ENCODE measurements around the gene HSD17B2.

The HSD17B2 gene

DNA sequence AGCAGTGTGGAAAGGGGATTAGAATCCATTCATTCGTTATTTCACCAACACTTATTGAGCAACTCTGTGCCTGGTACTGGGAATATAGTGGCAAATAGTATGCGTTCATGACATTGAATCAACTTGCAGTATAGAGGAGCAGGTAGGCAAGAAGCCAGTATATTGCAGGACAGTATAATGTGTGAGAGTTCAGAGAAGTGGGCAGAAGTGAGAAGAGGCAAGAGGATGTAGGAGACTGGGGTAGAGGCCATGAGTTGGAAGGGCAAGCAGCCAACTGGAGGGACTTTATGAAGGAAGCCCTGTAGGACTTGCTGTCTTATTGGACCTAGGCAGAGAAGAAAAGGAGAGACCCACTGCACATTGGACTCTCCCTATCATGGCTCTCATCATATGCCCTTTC, 12.3 kb downstream of the HSD17B2 start:
- ATAC-seq, result no peak
- TF ChIP-seq ARNTL (CRISPR knock-in tag; IDR thresholded peaks at IDR 0.05; ENCODE audit: borderline replicate concordance, low read depth) (no peak), ZFP30 (CRISPR knock-in tag; IDR thresholded peaks at IDR 0.05) (no peak), CSDC2 (CRISPR knock-in tag; IDR thresholded peaks at IDR 0.05) (no peak), ZNF8 (CRISPR knock-in tag; IDR thresholded peaks at IDR 0.05) (no peak), PPARA (CRISPR knock-in tag; IDR thresholded peaks at IDR 0.05; ENCODE audit: borderline replicate concordance) (no peak), GLIS3 (CRISPR knock-in tag; IDR thresholded peaks at IDR 0.05) (no peak), TOX (CRISPR knock-in tag; IDR thresholded peaks at IDR 0.05; ENCODE audit: borderline replicate concordance) (no peak)
- TF ChIP-seq, protein P1, sequence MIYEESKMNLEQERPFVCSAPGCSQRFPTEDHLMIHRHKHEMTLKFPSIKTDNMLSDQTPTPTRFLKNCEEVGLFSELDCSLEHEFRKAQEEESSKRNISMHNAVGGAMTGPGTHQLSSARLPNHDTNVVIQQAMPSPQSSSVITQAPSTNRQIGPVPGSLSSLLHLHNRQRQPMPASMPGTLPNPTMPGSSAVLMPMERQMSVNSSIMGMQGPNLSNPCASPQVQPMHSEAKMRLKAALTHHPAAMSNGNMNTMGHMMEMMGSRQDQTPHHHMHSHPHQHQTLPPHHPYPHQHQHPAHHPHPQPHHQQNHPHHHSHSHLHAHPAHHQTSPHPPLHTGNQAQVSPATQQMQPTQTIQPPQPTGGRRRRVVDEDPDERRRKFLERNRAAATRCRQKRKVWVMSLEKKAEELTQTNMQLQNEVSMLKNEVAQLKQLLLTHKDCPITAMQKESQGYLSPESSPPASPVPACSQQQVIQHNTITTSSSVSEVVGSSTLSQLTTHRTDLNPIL (CRISPR knock-in tag; IDR thresholded peaks at IDR 0.05; ENCODE audit: low read depth), result no peak

GRCh38 chr16:82047787-82048186, 12.7 kb downstream of the HSD17B2 start:
- no peak for TF ChIP-seq ESRRG (CRISPR knock-in tag; IDR thresholded peaks at IDR 0.05)
- no peak for ATAC-seq

DNA sequence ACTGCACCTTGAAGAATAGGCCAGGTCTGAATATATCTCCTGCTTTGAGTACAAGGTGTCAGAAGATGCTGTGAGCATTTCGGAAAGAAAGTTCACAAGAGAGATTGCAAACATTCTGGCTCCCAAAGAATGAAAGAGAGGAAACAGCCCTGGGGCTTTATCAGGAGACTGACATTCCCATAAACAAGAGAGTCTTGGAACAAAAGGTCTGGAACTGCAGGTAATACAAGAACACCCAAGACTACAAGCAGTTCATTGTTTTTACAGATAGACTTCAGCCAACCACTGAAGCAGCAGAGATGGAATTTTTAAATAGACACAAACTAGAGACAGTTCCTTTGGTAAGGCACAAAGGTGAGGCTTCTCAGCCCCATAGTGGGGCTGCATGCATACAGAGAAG, 14.4 kb downstream of the HSD17B2 start:
- TF ChIP-seq ZNF565 (CRISPR knock-in tag; conservative IDR thresholded peaks at IDR 0.05; ENCODE audit: low read depth) (no peak), SNAI2 (CRISPR knock-in tag; IDR thresholded peaks at IDR 0.05) (no peak), TCF4 (CRISPR knock-in tag; IDR thresholded peaks at IDR 0.05; ENCODE audit: borderline replicate concordance) (no peak), GLIS3 (CRISPR knock-in tag; IDR thresholded peaks at IDR 0.05) (no peak), ARNTL (CRISPR knock-in tag; IDR thresholded peaks at IDR 0.05; ENCODE audit: borderline replicate concordance, low read depth) (no peak), ZC3H10 (CRISPR knock-in tag; IDR thresholded peaks at IDR 0.05) (no peak), OSR1 (CRISPR knock-in tag; IDR thresholded peaks at IDR 0.05) (no peak), ZFP3 (CRISPR knock-in tag; IDR thresholded peaks at IDR 0.05) (no peak), ZNF8 (CRISPR knock-in tag; IDR thresholded peaks at IDR 0.05) (no peak), PPARA (CRISPR knock-in tag; IDR thresholded peaks at IDR 0.05; ENCODE audit: borderline replicate concordance) (no peak), ESRRG (CRISPR knock-in tag; IDR thresholded peaks at IDR 0.05) (no peak), CSRNP3 (CRISPR knock-in tag; IDR thresholded peaks at IDR 0.05) (no peak), ISL1 (CRISPR knock-in tag; IDR thresholded peaks at IDR 0.05) (no peak), ZNF70 (CRISPR knock-in tag; IDR thresholded peaks at IDR 0.05) (no peak), BACH2 (CRISPR knock-in tag; IDR thresholded peaks at IDR 0.05; ENCODE audit: borderline replicate concordance) (no peak)
- TF ChIP-seq, protein P2, sequence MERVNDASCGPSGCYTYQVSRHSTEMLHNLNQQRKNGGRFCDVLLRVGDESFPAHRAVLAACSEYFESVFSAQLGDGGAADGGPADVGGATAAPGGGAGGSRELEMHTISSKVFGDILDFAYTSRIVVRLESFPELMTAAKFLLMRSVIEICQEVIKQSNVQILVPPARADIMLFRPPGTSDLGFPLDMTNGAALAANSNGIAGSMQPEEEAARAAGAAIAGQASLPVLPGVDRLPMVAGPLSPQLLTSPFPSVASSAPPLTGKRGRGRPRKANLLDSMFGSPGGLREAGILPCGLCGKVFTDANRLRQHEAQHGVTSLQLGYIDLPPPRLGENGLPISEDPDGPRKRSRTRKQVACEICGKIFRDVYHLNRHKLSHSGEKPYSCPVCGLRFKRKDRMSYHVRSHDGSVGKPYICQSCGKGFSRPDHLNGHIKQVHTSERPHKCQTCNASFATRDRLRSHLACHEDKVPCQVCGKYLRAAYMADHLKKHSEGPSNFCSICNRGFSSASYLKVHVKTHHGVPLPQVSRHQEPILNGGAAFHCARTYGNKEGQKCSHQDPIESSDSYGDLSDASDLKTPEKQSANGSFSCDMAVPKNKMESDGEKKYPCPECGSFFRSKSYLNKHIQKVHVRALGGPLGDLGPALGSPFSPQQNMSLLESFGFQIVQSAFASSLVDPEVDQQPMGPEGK (CRISPR knock-in tag; IDR thresholded peaks at IDR 0.05; ENCODE audit: borderline replicate concordance), result no peak
- TF ChIP-seq, protein P3, sequence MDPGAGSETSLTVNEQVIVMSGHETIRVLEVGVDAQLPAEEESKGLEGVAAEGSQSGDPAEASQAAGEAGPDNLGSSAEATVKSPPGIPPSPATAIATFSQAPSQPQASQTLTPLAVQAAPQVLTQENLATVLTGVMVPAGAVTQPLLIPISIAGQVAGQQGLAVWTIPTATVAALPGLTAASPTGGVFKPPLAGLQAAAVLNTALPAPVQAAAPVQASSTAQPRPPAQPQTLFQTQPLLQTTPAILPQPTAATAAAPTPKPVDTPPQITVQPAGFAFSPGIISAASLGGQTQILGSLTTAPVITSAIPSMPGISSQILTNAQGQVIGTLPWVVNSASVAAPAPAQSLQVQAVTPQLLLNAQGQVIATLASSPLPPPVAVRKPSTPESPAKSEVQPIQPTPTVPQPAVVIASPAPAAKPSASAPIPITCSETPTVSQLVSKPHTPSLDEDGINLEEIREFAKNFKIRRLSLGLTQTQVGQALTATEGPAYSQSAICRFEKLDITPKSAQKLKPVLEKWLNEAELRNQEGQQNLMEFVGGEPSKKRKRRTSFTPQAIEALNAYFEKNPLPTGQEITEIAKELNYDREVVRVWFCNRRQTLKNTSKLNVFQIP (CRISPR knock-in tag; IDR thresholded peaks at IDR 0.05; ENCODE audit: borderline replicate concordance, low read depth), result no peak
- ATAC-seq, result no peak

GRCh38 chr16:82050506-82050905, 15.5 kb downstream of the HSD17B2 start:
- ATAC-seq, result no peak
- no peak for TF ChIP-seq SNAI2 (CRISPR knock-in tag; IDR thresholded peaks at IDR 0.05)
- TF ChIP-seq, protein P3 (CRISPR knock-in tag; IDR thresholded peaks at IDR 0.05; ENCODE audit: borderline replicate concordance, low read depth), result no peak
- TF ChIP-seq, protein P4, sequence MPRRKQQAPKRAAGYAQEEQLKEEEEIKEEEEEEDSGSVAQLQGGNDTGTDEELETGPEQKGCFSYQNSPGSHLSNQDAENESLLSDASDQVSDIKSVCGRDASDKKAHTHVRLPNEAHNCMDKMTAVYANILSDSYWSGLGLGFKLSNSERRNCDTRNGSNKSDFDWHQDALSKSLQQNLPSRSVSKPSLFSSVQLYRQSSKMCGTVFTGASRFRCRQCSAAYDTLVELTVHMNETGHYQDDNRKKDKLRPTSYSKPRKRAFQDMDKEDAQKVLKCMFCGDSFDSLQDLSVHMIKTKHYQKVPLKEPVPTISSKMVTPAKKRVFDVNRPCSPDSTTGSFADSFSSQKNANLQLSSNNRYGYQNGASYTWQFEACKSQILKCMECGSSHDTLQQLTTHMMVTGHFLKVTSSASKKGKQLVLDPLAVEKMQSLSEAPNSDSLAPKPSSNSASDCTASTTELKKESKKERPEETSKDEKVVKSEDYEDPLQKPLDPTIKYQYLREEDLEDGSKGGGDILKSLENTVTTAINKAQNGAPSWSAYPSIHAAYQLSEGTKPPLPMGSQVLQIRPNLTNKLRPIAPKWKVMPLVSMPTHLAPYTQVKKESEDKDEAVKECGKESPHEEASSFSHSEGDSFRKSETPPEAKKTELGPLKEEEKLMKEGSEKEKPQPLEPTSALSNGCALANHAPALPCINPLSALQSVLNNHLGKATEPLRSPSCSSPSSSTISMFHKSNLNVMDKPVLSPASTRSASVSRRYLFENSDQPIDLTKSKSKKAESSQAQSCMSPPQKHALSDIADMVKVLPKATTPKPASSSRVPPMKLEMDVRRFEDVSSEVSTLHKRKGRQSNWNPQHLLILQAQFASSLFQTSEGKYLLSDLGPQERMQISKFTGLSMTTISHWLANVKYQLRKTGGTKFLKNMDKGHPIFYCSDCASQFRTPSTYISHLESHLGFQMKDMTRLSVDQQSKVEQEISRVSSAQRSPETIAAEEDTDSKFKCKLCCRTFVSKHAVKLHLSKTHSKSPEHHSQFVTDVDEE (CRISPR knock-in tag; IDR thresholded peaks at IDR 0.05), result no peak
- TF ChIP-seq CSRNP3 (CRISPR knock-in tag; IDR thresholded peaks at IDR 0.05), result no peak
- TF ChIP-seq ZNF565 (CRISPR knock-in tag; conservative IDR thresholded peaks at IDR 0.05; ENCODE audit: low read depth), result no peak
